OCI-LY3 (cell line): Measurements from ENCODE around the gene SHCBP1L.

Source experiments
- CTCF ChIP-seq: fragments of 200-600, 300-600 bp; sonication (generic); IDR thresholded peaks from 2 replicates; pipeline ENCODE4 v1.5.1; 2014; ENCODE audit warnings: antibody characterized with exemption, low read length, low read depth
- EZH2phosphoT487 ChIP-seq: fragments of 200-600 bp; shearing (Covaris generic); IDR thresholded peaks from 2 replicates; pipeline ENCODE4 v1.6.1; 2018; ENCODE audit warnings: antibody characterized with exemption, mixed run types, low read depth

- TF ChIP-seq CTCF = no peak
- TF ChIP-seq EZH2phosphoT487 = no peak
Observed at GRCh38 chr1:182990413-182991144, 37.6 kb upstream of the SHCBP1L start.
